IMR-90 (cell line): ENCODE measurements around the gene OR51G2. TPM values are rescaled to one million over a fixed set of nuclear protein-coding genes. Genes with fewer than 3 reads are reported as not detected.

Source experiments
- ATAC-seq: fragments of 200-7000 bp; cut with Tn5 transposase; 2 replicates; pipeline ENCODE4 v1.9.1; 2020; ENCODE audit warnings: low read depth, mild to moderate bottlenecking, moderate library complexity
- BruUV-seq: library from RNA; stranded (reverse); fragments of 400-500 nt; replicated peaks from 2 replicates; lab custom pipeline; 2021; lab: Mats Ljungman, UMichigan
- CTCF ChIA-PET: fragments of 300-600 bp; formaldehyde crosslinking; extraction: SDS; loops from one replicate; lab custom pipeline; 2021; ENCODE audit warnings: antibody characterized with exemption; lab: Yijun Ruan, JAX
- POLR2A ChIA-PET: fragments of 300-600 bp; sonication (Branson Sonifier 250); formaldehyde crosslinking; loops from one replicate; lab custom pipeline; 2022; ENCODE audit warnings: antibody characterized with exemption; ENCODE audit not compliant: unreplicated experiment; lab: Charles Lee
- DNase-seq: peaks from one replicate; pipeline ENCODE4 v3.0.0; 2013
- H2AFZ ChIP-seq: replicated peaks from 2 replicates; pipeline ENCODE3; 2013; ENCODE audit warnings: low read length, mild to moderate bottlenecking; ENCODE audit not compliant: poor library complexity
- H2AK5ac ChIP-seq: 2 replicates; pipeline ENCODE4 v1.6.1; 2013; ENCODE audit warnings: low read depth, low read length, inconsistent platforms
- H2AK9ac ChIP-seq: replicated peaks from 2 replicates; pipeline ENCODE3; 2013; ENCODE audit warnings: mild to moderate bottlenecking, low read depth, low read length, moderate library complexity; ENCODE audit not compliant: poor library complexity
- H2BK120ac ChIP-seq: 2 replicates; pipeline ENCODE4 v1.6.1; 2013; ENCODE audit warnings: low read depth, low read length, inconsistent platforms
- H2BK15ac ChIP-seq: 3 replicates; pipeline ENCODE4 v1.6.1; 2013; ENCODE audit warnings: low read depth, low read length, inconsistent platforms
- H2BK20ac ChIP-seq: 2 replicates; pipeline ENCODE4 v1.6.1; 2013; ENCODE audit warnings: low read depth, mild to moderate bottlenecking, inconsistent platforms, low read length, moderate library complexity
- H2BK5ac ChIP-seq: 2 replicates; pipeline ENCODE4 v1.6.1; 2013; ENCODE audit warnings: mild to moderate bottlenecking, low read depth, low read length, inconsistent platforms; ENCODE audit not compliant: poor library complexity, severe bottlenecking
- H3K14ac ChIP-seq: replicated peaks from 2 replicates; pipeline ENCODE4 v1.6.1; 2013; ENCODE audit warnings: low read depth, low read length, inconsistent platforms
- H3K18ac ChIP-seq: 2 replicates; pipeline ENCODE4 v1.6.1; 2013; ENCODE audit warnings: low read depth, low read length, control low read depth
- H3K23ac ChIP-seq: 2 replicates; pipeline ENCODE4 v1.6.1; 2013; ENCODE audit warnings: low read depth, low read length, inconsistent platforms
- H3K27ac ChIP-seq: 2 replicates; pipeline ENCODE4 v1.5.1; 2013; ENCODE audit warnings: mild to moderate bottlenecking, control low read depth, low read length; ENCODE audit not compliant: insufficient read depth
- H3K27me3 ChIP-seq: 2 replicates; pipeline ENCODE4 v1.6.1; 2013; ENCODE audit warnings: low read length; ENCODE audit not compliant: control insufficient read depth, insufficient read depth
- H3K36me3 ChIP-seq: 2 replicates; pipeline ENCODE4 v1.6.1; 2013; ENCODE audit warnings: low read length, mixed read lengths; ENCODE audit not compliant: control insufficient read depth, insufficient read depth
- H3K4ac ChIP-seq: 2 replicates; pipeline ENCODE4 v1.6.1; 2013; ENCODE audit warnings: low read depth, low read length, inconsistent platforms
- H3K4me1 ChIP-seq: 2 replicates; pipeline ENCODE4 v1.6.1; 2013; ENCODE audit warnings: low read length, mixed read lengths; ENCODE audit not compliant: control insufficient read depth, insufficient read depth
- H3K4me2 ChIP-seq: 2 replicates; pipeline ENCODE4 v1.6.1; 2013; ENCODE audit warnings: low read depth, mild to moderate bottlenecking, control low read depth, low read length, moderate library complexity
- H3K4me3 ChIP-seq: 2 replicates; pipeline ENCODE4 v1.5.1; 2013; ENCODE audit warnings: low read depth, mild to moderate bottlenecking, control low read depth, low read length, moderate library complexity; ENCODE audit not compliant: insufficient read depth
- H3K56ac ChIP-seq: 2 replicates; pipeline ENCODE4 v1.6.1; 2013; ENCODE audit warnings: low read length, inconsistent platforms; ENCODE audit not compliant: insufficient read depth; ENCODE audit errors: extremely low read depth
- H3K79me1 ChIP-seq, 2 experiments: 2 replicates each; pipeline ENCODE4 v1.6.1; 2013; ENCODE audit warnings: low read length in 2 of 2, inconsistent platforms in 1 of 2, low read depth in 1 of 2
- H3K9ac ChIP-seq: 2 replicates; pipeline ENCODE4 v1.6.1; 2013; ENCODE audit warnings: low read depth, low read length, control low read depth
- H3K9me1 ChIP-seq: 2 replicates; pipeline ENCODE4 v1.6.1; 2013; ENCODE audit warnings: low read length, inconsistent platforms; ENCODE audit not compliant: insufficient read depth
- H3K9me3 ChIP-seq: 2 replicates; pipeline ENCODE4 v1.6.1; 2013; ENCODE audit warnings: low read length; ENCODE audit not compliant: control insufficient read depth, insufficient read depth
- H4K20me1 ChIP-seq: 2 replicates; pipeline ENCODE4 v1.6.1; 2013; ENCODE audit warnings: low read length, inconsistent platforms; ENCODE audit not compliant: insufficient read depth
- H4K5ac ChIP-seq: 2 replicates; pipeline ENCODE4 v1.6.1; 2013; ENCODE audit warnings: mild to moderate bottlenecking, low read depth, low read length, control low read depth
- H4K8ac ChIP-seq, 2 experiments: 2 replicates each; pipeline ENCODE4 v1.6.1; 2013; ENCODE audit warnings: low read depth in 2 of 2, low read length in 2 of 2, control low read depth in 1 of 2, inconsistent platforms in 1 of 2
- H4K91ac ChIP-seq: 2 replicates; pipeline ENCODE4 v1.6.1; 2013; ENCODE audit warnings: low read depth, low read length, inconsistent platforms; ENCODE audit not compliant: insufficient read depth
- CEBPB ChIP-seq: IDR thresholded peaks from 2 replicates; pipeline ENCODE4 v1.6.1; 2012; ENCODE audit warnings: low read depth, low read length, improper control_type of control experiment
- NFE2L2 ChIP-seq: fragments of 150-350 bp; IDR thresholded peaks from 2 replicates; pipeline ENCODE4 v1.6.1; 2016; ENCODE audit warnings: low read depth, mild to moderate bottlenecking, low read length
- WGBS, 2 experiments: methylation state at CpG; one replicate each; pipeline versions ENCODE4 v1.1.5 to v1.1.7; 2013; ENCODE audit warnings: missing lambda C conversion rate in 2 of 2; ENCODE audit not compliant: insufficient read length in 1 of 2; ENCODE audit errors: extremely low coverage in 2 of 2; 5-methylcytosine and 5-hydroxymethylcytosine counted together
- dilution Hi-C: fragments of 300-500 bp; cut with HindIII; formaldehyde crosslinking; loops from one replicate; pipeline ENCODE4 v1.14.3; 2018; ENCODE audit warnings: low sequenced_read_pairs; ENCODE audit not compliant: unreplicated experiment
- in situ Hi-C: fragments of 300-500 bp; cut with MboI; formaldehyde crosslinking; loops from 3 replicates; pipeline ENCODE4 v1.14.3; 2019; ENCODE audit warnings: low sequenced_read_pairs, inconsistent platforms, mixed read lengths
- intact Hi-C: fragments of 100-400 bp; cut with micrococcal nuclease; formaldehyde crosslinking; loops from 2 replicates; pipeline ENCODE4 v1.10.0; 2022
- polyA plus RNA-seq, 3 experiments: library from polyadenylated mRNA; depleted of rRNA; stranded (reverse); fragments of >200 nt; gene quantifications; 2 replicates each; pipeline ENCODE4 v1.2.3, GENCODE V29; 2012; ENCODE audit warnings: low replicate concordance in 1 of 3
- total RNA-seq: library from RNA; depleted of rRNA; stranded (reverse); fragments of >200 nt; gene quantifications from 2 replicates; pipeline ENCODE4 v1.2.3, GENCODE V29; 2012

The OR51G2 gene
- total and polyA plus RNA-seq, 2 of the 4 experiments (the other 2 are of a cell fraction) = not detected

DNA sequence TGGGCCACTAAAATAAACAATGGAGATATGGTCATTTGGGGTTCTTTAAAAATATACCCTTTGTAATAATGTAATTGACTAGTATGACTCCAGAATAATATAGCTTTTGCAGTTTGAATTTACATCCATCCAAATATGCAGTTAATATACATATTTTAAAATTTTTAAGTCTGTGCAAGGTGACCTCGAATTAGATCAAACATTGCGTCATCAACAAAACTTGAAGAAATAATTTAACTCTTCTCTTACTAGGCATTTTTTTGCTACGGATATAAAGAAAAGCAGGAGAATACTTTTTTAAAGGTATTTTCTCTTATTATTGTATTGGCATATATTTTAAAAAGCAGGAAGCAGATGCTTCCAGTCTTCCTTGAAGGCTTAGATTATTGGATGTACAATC, 17.6 kb upstream of the OR51G2 start:
- H4K20me1 ChIP-seq = no peaks in the 10 kb centered on the region
- ChIA-PET CTCF (no interaction called here), POLR2A (no interaction called here)
- no peaks in the 10 kb centered on the region for H3K9me1 ChIP-seq
- no peaks in the 10 kb centered on the region for H3K9me3 ChIP-seq
- ATAC-seq (no peak), DNase-seq (no peak)
- dilution Hi-C loops (no loop called here), in situ Hi-C loops (no loop called here), intact Hi-C loops (no loop called here)
- no peak overlapping the region for H3K23ac ChIP-seq
- H3K18ac ChIP-seq = no peak overlapping the region
- H3K4me3 ChIP-seq = no peak overlapping the region
- no CpG with 5 or more reads among the region's 3 CpGs for WGBS, 2 experiments
- H4K8ac ChIP-seq = no peak overlapping the region
- H3K27ac ChIP-seq = no peak overlapping the region
- no TSS peak for BruUV-seq
- no peak overlapping the region for H3K14ac ChIP-seq
- no peak overlapping the region for H3K9ac ChIP-seq
- H2AFZ ChIP-seq = no peak overlapping the region
- H3K4ac ChIP-seq = no peak overlapping the region
- no peak overlapping the region for H2BK120ac ChIP-seq
- no peaks in the 10 kb centered on the region for H3K27me3 ChIP-seq
- no peak overlapping the region for H2BK5ac ChIP-seq
- H3K56ac ChIP-seq = no peak overlapping the region
- no peak overlapping the region for H3K4me2 ChIP-seq
- H3K4me1 ChIP-seq = no peaks in the 10 kb centered on the region
- no peak overlapping the region for H2BK15ac ChIP-seq
- no peak overlapping the region for H4K5ac ChIP-seq
- no peaks in the 10 kb centered on the region for H3K36me3 ChIP-seq
- H2AK5ac ChIP-seq = no peak overlapping the region
- no peak overlapping the region for H2AK9ac ChIP-seq
- no peak overlapping the region for H4K91ac ChIP-seq
- no peak overlapping the region for H2BK20ac ChIP-seq
- no peaks in the 10 kb centered on the region for H3K79me1 ChIP-seq
- TF ChIP-seq CEBPB (peak; percentile 74), NFE2L2 (no peak)
